Activated CD4-positive, alpha-beta T cell treated with anti-CD3 and anti-CD28 coated beads, Interleukin-2, amount 50 U/mL, for 48 hours (primary cell): ENCODE measurements around the gene NUTF2.
"Not testable (repeated sequence)": the region's sequence is repeated elsewhere in the genome, so short reads cannot be mapped to it uniquely, and the experiment has no call there.

Experiments
- DNase-seq, 2 experiments: peaks; one replicate each; pipeline ENCODE4 v3.0.0-alpha.2; 2020

The NUTF2 gene

GRCh38 chr16:67888331-67888730 is 41.6 kb downstream of the NUTF2 start:
- DNase-seq: no peak

- no peak for DNase-seq
These were observed 45.6 kb downstream of the NUTF2 start for GRCh38 chr16:67892375-67892774.

GRCh38 chr16:67892899-67893742 is 46.4 kb downstream of the NUTF2 start, which contains the start of gene PSKH1:
Gene PSKH1, plus strand, starts transcription at chr16:67893254. Its CDS starts 15,496 bp downstream, at chr16:67908750.
- DNase-seq: peak; percentile 97

GRCh38 chr16:67893743-67894399 is 47.1 kb downstream of the NUTF2 start:
- no peak for DNase-seq

- DNase-seq: no peak
These were observed 50.5 kb downstream of the NUTF2 start for GRCh38 chr16:67897231-67897630.

GRCh38 chr16:67901734-67902133 is 55.0 kb downstream of the NUTF2 start:
- no peak for DNase-seq

- DNase-seq: no peak
These were observed 56.1 kb downstream of the NUTF2 start for GRCh38 chr16:67902831-67903230.

- no peak for DNase-seq
These were observed 60.9 kb downstream of the NUTF2 start for GRCh38 chr16:67907397-67908180.

GRCh38 chr16:67909056-67909742 is 62.5 kb downstream of the NUTF2 start:
- DNase-seq: no peak

- DNase-seq: no peak
These were observed 63.4 kb downstream of the NUTF2 start for GRCh38 chr16:67910158-67910557.

GRCh38 chr16:67914758-67915495 is 68.2 kb downstream of the NUTF2 start:
- DNase-seq: no peak

GRCh38 chr16:67915496-67915769 is 68.7 kb downstream of the NUTF2 start:
- DNase-seq: not testable (repeated sequence)

- DNase-seq: no peak
These were observed 69.3 kb downstream of the NUTF2 start for GRCh38 chr16:67915831-67916723.

- DNase-seq: no peak
These were observed 70.6 kb downstream of the NUTF2 start for GRCh38 chr16:67917140-67917851.

- peak; percentile 50 to 62 for DNase-seq
These were observed 71.1 kb downstream of the NUTF2 start for GRCh38 chr16:67917852-67918236.

- no peak for DNase-seq
These were observed 73.0 kb downstream of the NUTF2 start for GRCh38 chr16:67919622-67920221.
